Measurements from ENCODE around the gene SAMD4A.

SAMD4A gene

DNA sequence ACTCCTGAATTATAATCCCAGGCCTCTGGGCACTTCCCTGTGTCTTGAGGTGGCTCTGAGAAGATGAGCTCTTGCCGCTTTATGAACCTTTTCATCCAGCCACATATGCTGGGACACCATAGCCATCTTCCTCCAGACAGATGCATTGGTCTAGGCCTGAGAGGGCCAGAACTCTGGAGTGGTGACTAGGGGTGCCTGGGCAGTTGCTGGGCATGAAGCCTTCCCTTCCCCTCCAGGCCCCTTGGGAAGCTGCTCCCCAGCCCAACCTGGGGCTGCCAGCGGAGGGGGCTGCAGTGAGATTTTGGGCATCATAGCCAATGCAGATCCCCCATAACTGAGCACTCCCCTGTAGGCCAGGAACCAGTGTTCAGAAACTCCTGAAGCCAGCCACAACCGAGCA is 200.5 kb downstream of the SAMD4A start:
- FAIRE-seq, result no peak

DNA sequence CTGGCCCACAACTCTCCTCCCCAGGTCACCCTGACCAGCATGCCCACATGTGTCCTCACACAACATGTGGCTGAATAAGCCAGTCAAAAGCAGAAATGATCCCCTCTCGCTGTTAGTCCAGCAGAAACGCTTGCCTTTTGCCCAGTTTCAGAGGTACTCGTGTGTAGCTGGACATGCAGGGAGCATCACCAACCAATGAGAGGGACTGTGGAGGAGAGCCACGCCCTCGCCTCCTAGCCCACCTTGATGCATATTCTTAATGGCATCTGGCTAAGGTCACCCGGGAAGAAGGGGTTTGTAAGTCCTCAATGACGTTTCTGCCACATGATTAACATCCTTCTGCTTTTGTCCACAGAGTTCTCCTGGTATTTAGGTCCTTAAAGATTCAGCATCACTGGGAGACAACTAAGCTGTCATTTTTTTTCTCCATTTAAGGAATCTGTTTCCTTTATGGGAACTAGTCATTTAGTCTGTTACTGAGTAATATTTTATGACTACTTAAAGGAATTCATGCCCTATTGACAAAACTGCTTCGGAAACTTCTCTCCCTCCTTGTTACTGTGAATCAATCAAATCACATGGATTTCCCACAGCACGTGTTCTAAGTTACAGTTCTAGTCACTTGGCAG is 201.7 kb downstream of the SAMD4A start:
- no peak for FAIRE-seq

DNA sequence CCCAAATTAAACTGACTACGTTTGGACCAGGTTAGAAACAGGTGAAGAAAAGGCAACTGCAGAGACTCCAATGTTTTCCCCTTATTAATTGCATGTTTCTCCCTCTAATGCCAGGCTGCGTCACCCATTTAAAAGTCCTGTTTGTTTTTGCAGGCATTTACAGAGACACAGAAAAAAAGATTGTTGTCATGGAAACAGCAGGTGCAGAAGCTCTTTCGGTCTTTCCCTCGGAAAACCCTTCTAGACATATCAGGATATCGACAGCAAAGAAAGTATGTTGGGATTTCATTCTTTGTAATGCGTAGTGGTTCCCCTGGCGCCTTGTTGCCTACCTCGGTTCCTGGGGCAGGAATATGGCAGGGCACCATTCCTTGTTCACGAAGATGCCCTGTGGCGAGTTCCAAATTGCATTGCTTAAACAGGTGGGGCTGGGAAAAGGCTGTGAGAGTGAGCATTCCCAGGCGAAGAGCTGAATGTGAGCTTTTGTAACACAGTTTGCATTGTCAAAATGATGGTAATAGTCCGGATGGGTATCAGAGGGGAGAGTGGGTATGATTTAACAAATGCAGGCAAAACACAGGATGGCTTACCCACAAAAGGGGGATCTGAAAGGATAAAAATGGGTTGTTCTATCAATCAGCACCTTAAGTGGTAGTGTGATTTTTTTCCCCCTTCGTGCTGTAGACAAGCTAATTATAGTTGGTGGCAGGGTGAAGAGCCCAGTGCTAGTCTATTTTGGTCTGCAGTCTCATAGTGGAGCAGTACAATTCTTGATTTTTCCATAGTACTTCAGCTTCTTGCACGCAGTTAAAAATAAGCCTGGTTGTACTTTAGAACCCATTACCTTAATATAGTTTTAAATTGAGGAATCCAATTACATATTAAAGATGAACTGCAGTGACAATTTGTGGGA is 203.3 kb downstream of the SAMD4A start:
- FAIRE-seq, result no peak

DNA sequence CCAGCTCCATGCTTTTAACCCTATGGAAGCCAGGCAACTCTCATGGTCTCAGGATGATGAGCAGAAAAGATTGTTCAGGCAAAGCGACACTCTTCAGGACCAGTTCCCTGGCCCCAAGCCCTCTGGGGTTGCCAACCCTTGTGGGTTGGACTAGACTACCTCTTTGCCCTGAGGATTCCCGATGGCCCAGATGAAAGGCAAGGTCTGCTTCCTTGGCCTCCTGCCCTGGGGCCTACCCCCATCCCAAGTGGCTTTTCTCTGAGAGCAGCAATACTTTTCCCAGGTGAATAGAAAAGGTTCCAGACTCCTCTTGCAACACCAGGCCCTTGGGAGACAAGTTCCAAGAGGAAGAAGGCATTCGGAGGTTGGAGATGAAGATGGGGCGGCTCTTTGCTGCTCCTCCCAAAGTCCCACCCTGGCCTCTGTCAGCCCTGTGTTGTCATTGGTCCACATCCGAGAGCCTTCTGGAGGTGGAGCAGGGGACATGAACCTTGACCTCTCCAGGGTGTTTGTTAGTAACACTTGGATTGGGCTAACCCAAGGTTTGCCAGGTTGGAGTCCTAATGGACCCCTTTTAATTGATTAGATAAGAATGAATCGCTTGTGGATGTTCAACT is 204.6 kb downstream of the SAMD4A start:
- no peak for FAIRE-seq

DNA sequence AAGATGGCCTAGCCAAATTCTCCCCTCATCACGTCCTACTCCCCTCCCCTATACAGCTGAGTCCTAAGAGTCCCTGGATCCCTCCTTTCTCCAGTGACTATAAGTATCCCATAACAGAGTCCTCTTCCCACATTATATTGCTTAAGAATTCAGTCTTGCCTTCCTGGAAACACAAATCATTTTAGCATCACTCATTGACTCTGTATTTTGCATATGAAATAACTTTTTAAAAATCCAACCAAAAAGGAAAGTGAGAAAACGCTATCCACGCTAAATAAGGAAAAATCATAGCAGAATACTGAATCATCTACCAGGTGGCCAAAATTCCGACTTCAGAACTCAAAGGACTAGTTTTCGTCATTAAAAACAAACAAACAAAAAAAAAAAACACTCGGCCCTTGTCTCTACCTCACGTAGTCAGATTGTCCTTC is 205.5 kb downstream of the SAMD4A start:
- FAIRE-seq, result no peak

DNA sequence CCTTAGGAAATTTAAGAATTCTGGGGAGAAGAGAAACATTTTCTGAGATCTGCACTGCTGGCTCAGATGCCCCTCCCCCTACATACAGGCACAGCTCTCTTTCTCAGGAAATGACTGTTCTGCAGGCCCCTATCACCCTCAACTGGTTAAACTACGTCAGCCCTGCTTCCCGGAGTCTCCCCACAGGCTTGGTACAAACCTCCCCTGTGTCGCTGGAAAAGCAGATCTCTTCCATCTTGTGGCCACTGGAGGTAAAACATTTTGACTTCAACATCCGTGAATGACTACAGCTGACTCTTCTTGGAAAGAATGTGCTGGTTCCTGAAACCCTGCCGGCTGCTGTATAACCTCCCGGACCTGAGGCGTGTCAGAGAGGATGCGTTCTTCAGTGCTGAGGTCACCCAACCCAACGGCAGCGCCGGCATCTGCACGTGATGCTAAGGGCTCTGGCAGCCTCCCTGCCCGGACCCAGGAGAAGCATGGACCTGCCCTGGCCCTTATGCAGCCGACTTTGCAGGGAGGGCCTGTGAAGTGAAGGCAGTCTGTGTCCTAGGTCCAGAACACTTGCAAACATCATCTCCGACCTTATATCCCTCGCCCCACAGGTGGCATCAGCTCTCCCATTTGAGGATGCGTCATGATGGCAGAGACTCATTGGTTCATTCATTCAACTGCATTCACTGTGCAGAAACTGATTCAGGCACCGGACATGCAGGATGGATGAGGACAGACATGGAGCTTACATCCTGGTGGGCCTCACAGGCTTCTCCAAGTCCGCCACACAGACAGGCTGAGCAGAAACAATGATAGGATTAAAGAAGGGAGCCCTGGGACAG is 206.5 kb downstream of the SAMD4A start:
- FAIRE-seq, result peak; percentile 80

DNA sequence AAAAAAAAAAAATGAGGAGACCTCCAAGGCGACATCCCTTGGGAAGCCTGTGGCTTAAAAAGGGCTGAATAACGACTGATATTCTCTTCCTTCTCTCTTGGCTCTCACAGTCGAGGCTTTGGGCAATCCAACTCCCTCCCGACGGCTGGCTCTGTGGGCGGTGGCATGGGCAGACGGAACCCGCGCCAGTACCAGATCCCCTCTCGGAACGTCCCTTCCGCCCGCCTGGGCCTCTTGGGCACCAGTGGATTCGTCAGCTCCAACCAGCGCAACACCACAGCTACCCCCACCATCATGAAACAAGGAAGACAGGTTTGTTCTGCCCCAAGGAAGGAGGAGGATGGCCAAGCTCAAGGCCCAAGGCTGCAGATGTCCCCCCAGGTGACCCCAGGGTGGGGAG is 207.9 kb downstream of the SAMD4A start:
- no peak for FAIRE-seq

DNA sequence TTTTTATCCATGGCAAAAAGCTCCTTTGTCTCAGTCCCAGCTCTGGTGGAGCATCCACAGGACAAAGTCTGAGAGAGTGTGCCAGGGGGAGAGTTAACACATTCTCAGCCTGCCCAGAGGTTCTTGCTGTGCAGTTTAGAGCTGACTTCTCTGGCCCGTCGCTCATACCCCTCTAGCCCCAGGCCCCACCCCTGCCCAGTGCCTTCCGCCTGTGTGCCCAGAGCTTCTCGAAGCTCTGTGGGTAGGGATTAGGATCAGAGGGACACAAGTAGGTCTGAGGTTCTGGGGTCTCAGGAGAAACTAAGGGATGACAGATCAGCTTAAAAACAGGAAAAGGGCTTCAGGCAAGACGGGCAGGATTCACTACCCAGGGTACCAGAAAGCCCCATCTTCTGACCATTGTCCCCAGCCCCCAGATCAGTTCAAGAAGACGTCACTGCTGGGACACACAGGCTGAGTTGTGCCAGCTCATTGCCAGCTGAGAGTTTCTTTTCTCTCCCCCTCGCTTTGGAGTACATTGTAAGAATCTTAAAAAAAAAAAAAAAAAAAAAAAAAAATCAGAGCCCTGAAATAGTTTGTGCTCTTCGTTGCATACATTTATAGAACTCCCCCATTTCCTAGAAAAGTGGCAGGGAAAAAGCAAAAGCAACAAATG is 208.7 kb downstream of the SAMD4A start:
- no peak for FAIRE-seq

DNA sequence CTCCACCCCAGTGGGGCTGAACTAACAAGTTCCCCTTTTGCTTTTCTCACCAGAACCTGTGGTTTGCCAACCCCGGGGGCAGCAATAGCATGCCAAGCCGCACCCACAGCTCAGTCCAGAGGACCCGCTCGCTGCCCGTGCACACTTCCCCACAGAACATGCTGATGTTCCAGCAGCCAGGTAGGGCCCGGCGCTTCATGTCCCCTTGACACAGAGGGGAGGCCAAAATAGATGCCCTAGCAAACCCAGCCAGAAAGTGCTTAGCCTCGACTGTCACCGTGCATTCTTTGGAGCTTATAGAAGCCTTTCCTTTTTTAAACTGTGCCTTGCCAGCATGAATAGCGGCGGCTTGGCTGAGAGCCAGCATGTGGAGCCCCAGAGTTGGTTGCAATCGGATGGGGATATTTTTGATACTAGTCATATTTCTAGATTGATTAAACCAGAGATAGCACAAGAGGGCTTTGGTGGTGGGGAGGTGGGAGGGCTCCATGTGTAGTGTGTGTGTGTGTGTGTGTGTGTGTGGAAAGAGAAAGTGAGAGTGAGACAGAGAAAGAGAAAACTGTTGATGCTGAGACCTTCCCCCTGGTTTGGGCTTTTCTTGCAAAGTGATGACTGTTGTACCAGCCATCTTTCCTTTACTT is 209.6 kb downstream of the SAMD4A start:
- no peak for FAIRE-seq

DNA sequence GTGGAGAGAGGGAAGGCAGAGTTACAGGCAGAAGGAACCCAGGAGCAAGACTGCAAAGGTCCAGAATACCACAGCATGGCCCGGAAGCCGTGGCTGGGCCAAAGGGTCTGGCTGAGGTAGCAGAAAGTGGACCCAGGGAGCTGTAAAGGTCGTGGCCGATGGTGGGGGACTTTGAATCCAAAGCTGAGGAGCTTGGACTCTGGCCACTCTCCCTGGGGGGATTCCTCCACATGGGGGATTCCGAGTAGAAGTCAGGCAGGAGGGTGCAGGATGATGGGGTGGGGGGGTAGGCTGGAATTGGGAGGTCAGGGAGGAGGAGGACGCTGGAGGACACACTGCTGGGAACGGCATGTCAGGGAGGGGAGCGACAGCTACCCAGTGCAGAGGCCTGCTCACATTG is 210.5 kb downstream of the SAMD4A start:
- FAIRE-seq, result no peak

DNA sequence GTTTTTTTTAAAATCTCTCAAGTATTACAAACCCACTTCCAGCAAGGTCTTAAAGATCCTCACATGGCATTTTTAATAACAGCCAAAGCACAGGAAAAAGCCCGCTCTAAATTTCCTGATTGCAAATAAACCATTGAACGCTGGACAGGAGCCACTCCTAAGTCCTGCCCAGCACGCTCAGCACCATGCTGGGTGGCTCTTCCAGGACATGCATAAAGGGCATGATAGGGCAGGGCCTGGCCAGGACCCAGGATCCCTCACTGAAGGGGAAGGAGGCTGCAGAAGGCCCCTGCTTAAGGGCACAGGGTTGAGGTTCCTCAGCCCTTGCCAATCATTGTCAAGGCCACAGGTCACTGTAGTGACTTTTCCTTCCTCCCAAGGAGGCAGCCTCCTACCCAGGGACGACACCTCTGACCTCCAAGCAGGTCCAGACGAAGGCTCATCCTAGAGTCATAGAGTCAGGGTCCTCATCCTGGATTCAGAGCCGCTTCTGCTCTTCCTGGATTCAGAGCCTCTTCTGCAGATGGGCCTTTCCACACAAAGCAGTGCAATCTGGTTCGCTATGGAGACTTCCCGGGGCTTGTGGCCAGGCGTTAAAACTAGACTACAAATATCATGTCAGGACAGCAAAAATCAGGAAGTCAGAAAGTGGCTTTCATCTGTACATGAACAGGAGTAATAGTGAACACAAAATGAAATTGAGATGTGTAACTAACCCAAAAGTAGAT is 211.9 kb downstream of the SAMD4A start:
- no peak for FAIRE-seq

DNA sequence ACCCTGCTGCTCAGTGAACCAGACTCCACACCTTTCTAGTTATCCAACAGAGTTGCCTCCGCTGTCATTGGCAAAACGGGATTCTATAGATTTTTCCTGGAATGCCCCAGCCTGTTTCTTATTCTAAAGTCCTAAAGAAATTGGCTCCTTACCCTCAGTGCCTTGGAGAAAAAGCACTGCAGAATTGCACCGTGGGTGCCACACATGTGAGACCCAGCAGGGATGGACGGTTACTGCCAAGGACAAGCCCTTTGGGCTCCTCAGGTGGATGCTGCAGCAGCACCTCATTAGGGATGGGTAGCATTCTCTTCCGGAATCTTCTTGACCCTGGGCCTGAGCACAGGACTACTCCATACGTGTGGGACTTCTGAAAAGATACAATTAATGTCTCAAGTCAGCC is 214.2 kb downstream of the SAMD4A start:
- FAIRE-seq, result no peak

DNA sequence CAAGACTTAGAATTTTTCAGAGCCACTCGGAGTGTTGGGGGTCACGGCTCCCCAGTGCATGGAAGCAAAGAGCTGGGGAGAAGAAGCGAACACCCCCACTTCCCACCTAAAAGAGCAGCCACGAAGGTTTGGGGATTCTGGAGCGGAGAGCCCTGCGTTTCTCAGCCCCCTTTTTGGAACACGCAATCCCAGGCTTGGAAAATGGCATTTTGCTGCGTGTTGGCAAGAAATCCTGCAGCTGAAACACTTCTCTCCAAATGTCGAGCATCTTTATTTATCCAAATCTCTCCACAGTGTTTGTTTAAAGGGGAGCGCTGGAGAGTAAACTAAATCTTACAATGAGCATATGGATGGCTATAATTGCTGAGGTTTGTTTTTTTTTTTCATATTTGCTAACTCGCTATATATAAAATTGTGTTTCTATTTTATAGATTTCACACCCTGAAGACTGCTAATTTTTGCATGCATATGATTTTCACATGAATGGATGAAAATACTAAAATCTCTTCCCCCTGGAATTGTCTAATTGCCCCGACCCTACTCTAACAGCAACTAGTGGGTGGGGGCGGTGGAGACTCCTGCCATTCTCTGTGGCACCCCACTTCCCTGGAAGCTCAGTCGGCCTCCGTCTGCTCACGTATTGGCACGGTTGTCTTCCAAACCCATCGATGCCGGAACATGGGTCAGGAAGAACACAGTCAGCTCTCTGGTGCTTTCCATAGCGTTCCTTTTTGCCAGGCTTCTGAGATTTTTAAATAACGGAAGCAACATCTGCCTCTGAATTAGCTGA is 215.2 kb downstream of the SAMD4A start:
- FAIRE-seq, result no peak

DNA sequence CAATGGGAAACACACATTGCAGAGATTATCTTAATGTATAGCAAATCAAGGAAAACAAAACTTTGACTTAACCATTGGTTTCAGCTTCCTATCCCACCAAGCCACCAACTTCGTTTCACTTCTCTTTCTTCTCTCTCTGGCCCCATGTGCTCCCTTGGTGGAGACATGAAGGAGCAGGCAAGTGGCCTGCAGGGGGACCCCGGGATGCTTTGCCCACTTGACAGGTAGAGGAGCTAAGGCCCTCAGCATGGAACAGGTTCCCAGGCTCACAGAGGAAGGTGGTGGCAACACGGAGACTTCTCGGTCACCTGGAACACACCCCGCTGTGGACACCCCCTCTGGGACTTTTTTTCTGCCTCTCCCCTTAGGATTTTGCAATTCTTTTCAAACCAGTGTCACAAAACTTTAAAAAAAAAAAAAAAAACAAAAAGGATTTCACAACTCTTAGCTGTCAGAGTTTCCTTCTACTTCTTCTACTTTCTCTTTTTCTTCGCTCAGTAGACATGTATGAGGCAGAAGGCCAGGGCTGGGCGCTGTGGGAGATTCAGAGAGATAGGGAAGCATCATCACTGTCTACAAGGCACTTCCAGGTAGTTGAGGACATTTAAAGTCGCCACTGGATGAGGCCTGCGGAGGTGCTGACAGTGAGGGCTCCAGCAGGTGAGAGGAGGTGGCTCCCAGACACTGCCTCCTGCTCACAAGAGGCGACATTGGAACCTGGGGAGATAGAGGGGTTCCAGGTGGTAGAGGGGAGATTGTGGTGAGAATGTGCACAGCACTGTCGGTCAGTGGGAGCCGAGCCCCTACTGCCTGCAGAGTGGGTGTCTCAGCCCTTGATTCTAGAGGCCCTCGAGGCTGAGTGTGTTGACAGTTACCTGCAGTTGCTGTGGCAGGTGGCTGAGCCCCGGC is 216.1 kb downstream of the SAMD4A start:
- no peak for FAIRE-seq

DNA sequence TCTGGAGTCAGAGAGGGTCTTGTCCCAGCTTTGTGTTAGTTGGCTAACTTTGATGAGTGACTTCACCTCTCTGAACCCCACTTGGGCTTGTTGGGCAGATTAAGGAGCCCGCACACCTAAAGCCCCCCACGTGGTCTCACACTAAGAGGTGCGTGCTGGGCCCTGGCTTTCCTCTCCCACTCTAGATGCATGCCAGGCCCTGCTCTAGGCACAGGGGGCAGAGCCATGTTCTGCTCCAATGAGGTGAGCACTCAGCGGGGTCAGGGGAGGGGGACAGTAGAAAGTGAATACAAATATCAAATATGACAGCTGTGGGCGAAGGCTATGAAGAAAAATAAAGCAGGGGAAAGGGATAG is 216.7 kb downstream of the SAMD4A start:
- no peak for FAIRE-seq

DNA sequence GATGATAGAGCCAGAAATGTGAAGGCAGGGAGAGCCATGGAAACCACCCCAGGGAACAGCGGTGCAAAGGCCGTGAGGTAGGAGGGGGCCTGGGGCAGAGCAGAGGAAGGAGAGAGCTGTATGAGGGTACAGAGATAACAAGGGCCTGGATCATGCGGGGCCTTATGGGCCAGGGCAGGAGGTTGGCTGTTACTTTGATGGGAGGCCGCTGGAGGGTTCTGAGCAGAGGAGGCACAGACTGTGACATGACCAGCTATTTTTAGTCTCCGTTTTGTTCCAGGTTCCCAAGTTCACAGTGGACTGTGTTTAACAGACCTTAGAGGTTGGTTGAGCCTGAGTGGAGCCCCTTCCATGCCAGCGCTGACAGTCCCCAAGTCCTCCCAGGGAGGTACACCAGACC is 217.1 kb downstream of the SAMD4A start:
- FAIRE-seq, result no peak

DNA sequence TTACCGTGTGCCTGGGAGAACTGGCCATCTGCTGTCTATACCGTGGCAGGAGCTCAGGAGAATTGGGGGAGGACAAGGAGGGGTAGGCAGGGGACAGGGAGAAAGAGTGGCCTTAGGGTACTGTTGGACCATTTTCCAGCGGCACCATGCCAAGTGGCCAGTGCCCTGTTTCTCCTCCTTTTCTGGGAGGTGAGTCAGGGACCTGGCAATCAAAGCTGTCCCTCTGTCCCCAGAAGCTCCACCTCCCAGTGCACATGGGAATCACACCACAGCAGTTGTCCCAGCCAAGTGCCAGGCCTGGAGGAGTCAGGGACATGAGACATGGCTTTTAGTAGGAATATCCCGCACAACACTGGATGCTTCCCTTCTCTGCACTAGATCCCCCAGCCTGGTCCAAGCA is 217.7 kb downstream of the SAMD4A start:
- FAIRE-seq, result no peak

DNA sequence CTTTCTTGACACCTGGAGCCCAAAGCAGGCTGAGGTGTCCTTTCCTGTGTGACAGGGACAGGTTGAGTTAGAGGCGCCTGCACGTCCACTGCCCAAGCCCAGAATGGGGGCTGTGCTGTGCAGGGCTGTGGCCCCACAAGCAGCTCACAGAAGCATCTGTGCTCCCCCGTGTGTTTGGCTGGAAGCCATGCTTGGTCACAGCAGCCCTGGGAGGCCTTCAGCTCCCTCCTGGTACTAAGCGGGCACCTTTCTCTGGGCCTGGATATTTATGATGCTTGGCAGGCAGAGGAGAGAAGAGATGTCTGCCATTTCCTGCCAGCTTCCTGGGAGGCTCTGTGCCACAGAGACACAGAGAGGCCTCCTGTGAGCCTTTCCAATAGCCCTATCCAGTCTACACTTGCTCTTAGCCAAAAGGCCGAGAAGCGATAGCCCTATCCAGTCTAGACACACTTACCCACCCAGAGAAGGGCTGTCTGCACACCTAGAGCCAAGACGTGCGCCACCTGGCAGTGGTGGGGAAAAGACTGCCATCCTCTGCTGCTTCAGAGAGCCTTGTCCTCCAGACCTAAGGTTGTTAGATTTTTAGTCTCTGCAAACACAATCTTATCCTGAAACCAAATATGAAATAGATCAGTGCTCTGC is 218.3 kb downstream of the SAMD4A start:
- FAIRE-seq, result no peak

Data from TTC549 (cell line).